A549 (cell line): ENCODE results near the gene RARA. TPM values are rescaled to one million over a fixed set of nuclear protein-coding genes. Genes with fewer than 3 reads are reported as not detected.

Experiments
- BHLHE40 ChIP-seq: IDR thresholded peaks from 2 replicates; pipeline ENCODE4 v1.6.1; 2012; ENCODE audit warnings: low read depth, low read length, inconsistent platforms
- CBX8 ChIP-seq: fragments of 200-600 bp; sonication (generic); IDR thresholded peaks from 2 replicates; pipeline ENCODE4 v1.6.1; 2016
- CHD2 ChIP-seq: fragments of 150-350 bp; IDR thresholded peaks from 2 replicates; pipeline ENCODE4 v1.6.1; 2014; ENCODE audit warnings: low read length; ENCODE audit not compliant: partially characterized antibody
- CHD4 ChIP-seq: fragments of 200-600 bp; sonication (generic); IDR thresholded peaks from 2 replicates; pipeline ENCODE4 v1.6.1; 2016; ENCODE audit warnings: antibody characterized with exemption, mild to moderate bottlenecking, borderline replicate concordance
- EHMT2 ChIP-seq: fragments of 200-600 bp; sonication (generic); IDR thresholded peaks from 2 replicates; pipeline ENCODE4 v1.6.1; 2016; ENCODE audit warnings: antibody characterized with exemption, low read depth, mild to moderate bottlenecking, moderate library complexity
- EP300 ChIP-seq, 2 experiments: fragments of >200 bp; sonication (Bioruptor Twin); formaldehyde crosslinking; IDR thresholded peaks; 2 replicates in 1 of 2; 3 replicates in 1 of 2; pipeline ENCODE4 v1.6.1; 2016 to 2017
- ESRRA ChIP-seq: fragments of 150-350 bp; IDR thresholded peaks from 2 replicates; pipeline ENCODE4 v1.6.1; 2014; ENCODE audit warnings: mild to moderate bottlenecking, low read length, borderline replicate concordance
- FOSB ChIP-seq: fragments of 250-450 bp; sonication (Bioruptor Pico); IDR thresholded peaks from 2 replicates; pipeline ENCODE4 v1.5.0; 2020; ENCODE audit warnings: mild to moderate bottlenecking, moderate library complexity
- FOSL2 ChIP-seq, 2 experiments: fragments of 450-650 bp in 1 of 2; fragments of >200 bp in 1 of 2; sonication (Bioruptor Twin) in 1 of 2; formaldehyde crosslinking; IDR thresholded peaks; 2 replicates each; pipeline versions ENCODE4 v1.5.0 to v1.6.1; 2016 to 2020; ENCODE audit warnings: mild to moderate bottlenecking in 1 of 2, moderate library complexity in 1 of 2
- HDAC2 ChIP-seq: fragments of 200-600 bp; sonication (generic); IDR thresholded peaks from 2 replicates; pipeline ENCODE4 v1.6.1; 2016
- HOXA7 ChIP-seq: fragments of 250-450 bp; sonication (Bioruptor Pico); IDR thresholded peaks from 2 replicates; pipeline ENCODE4 v1.5.0; 2020; ENCODE audit warnings: mild to moderate bottlenecking, moderate library complexity
- HOXB5 ChIP-seq: fragments of 250-450 bp; sonication (Bioruptor Pico); IDR thresholded peaks from 2 replicates; pipeline ENCODE4 v1.5.0; 2020; ENCODE audit warnings: mild to moderate bottlenecking, moderate library complexity
- JUNB ChIP-seq: fragments of >200 bp; sonication (Bioruptor Twin); formaldehyde crosslinking; IDR thresholded peaks from 2 replicates; pipeline ENCODE4 v1.6.1; 2016
- KDM1A ChIP-seq: fragments of 200-600 bp; sonication (generic); IDR thresholded peaks from 2 replicates; pipeline ENCODE4 v1.6.1; 2016; ENCODE audit warnings: low read depth, mild to moderate bottlenecking
- KDM5A ChIP-seq: fragments of 200-600 bp; sonication (generic); IDR thresholded peaks from 2 replicates; pipeline ENCODE4 v1.6.1; 2016; ENCODE audit warnings: antibody characterized with exemption, mild to moderate bottlenecking
- MAFK ChIP-seq: fragments of 450-650 bp; IDR thresholded peaks from 2 replicates; pipeline ENCODE4 v1.6.1; 2014; ENCODE audit not compliant: partially characterized antibody
- MAZ ChIP-seq: fragments of 150-350 bp; IDR thresholded peaks from 2 replicates; pipeline ENCODE4 v1.6.1; 2014; ENCODE audit warnings: antibody characterized with exemption, low read depth, low read length, borderline replicate concordance
- MYC ChIP-seq: IDR thresholded peaks from 2 replicates; pipeline ENCODE4 v1.6.1; 2012; ENCODE audit warnings: mild to moderate bottlenecking, inconsistent platforms, low read length, improper control_type of control experiment, borderline replicate concordance
- NFE2L2 ChIP-seq: fragments of 150-350 bp; conservative IDR thresholded peaks from 2 replicates; pipeline ENCODE4 v1.6.1; 2014; ENCODE audit warnings: low read length
- NR3C1 ChIP-seq: fragments of >200 bp; sonication (Bioruptor Twin); formaldehyde crosslinking; IDR thresholded peaks from 3 replicates; pipeline ENCODE4 v1.6.1; 2017
- PHF8 ChIP-seq: fragments of 200-600 bp; sonication (generic); IDR thresholded peaks from 2 replicates; pipeline ENCODE4 v1.6.1; 2016; ENCODE audit warnings: low read depth, mild to moderate bottlenecking, antibody characterized with exemption, moderate library complexity, borderline replicate concordance
- POLR2A ChIP-seq: IDR thresholded peaks from 2 replicates; pipeline ENCODE4 v1.6.1; 2012; ENCODE audit warnings: mild to moderate bottlenecking, low read length
- RAD21 ChIP-seq, 2 experiments: fragments of >200 bp in 1 of 2; sonication (Bioruptor Twin) in 1 of 2; formaldehyde crosslinking in 1 of 2; IDR thresholded peaks in 1 of 2; conservative IDR thresholded peaks in 1 of 2; 2 replicates in 1 of 2; 3 replicates in 1 of 2; pipeline ENCODE4 v1.6.1; 2012 to 2018; ENCODE audit warnings: inconsistent platforms in 1 of 2
- RARB ChIP-seq: fragments of 250-450 bp; sonication (Bioruptor Pico); IDR thresholded peaks from 2 replicates; pipeline ENCODE4 v1.8.0; 2021; ENCODE audit warnings: mild to moderate bottlenecking, moderate library complexity
- RCOR1 ChIP-seq: fragments of 150-350 bp; IDR thresholded peaks from 2 replicates; pipeline ENCODE4 v1.6.1; 2014; ENCODE audit warnings: antibody characterized with exemption, low read length, low read depth
- RNF2 ChIP-seq: fragments of 200-600 bp; sonication (generic); IDR thresholded peaks from 2 replicates; pipeline ENCODE4 v1.6.1; 2016; ENCODE audit warnings: low read depth, mild to moderate bottlenecking, antibody characterized with exemption, moderate library complexity, borderline replicate concordance
- SREBF2 ChIP-seq: fragments of 450-650 bp; IDR thresholded peaks from 2 replicates; pipeline ENCODE4 v1.6.1; 2014; ENCODE audit warnings: mild to moderate bottlenecking, moderate library complexity
- TFCP2L1 ChIP-seq: fragments of 250-450 bp; sonication (Bioruptor Pico); IDR thresholded peaks from 2 replicates; pipeline ENCODE4 v1.5.0; 2021; ENCODE audit warnings: mild to moderate bottlenecking
- TP53 ChIP-seq: fragments of 250-450 bp; sonication (Bioruptor Pico); IDR thresholded peaks from 2 replicates; pipeline ENCODE4 v1.5.0; 2021; ENCODE audit warnings: mild to moderate bottlenecking, moderate library complexity
- ZFP36 ChIP-seq: fragments of 450-650 bp; IDR thresholded peaks from 2 replicates; pipeline ENCODE4 v1.6.1; 2014; ENCODE audit warnings: borderline replicate concordance; ENCODE audit not compliant: partially characterized antibody
- ZNF302 ChIP-seq: fragments of 250-450 bp; sonication (Bioruptor Pico); IDR thresholded peaks from 2 replicates; pipeline ENCODE4 v1.9.0; 2021; ENCODE audit warnings: inconsistent platforms, mild to moderate bottlenecking, moderate library complexity
- ZSCAN20 ChIP-seq: fragments of 250-450 bp; sonication (Bioruptor Pico); IDR thresholded peaks from 2 replicates; pipeline ENCODE4 v1.8.0; 2022; ENCODE audit warnings: mild to moderate bottlenecking, moderate library complexity
- polyA plus RNA-seq, 4 experiments: library from polyadenylated mRNA; depleted of rRNA in 3 of 4; stranded (reverse); fragments of >200 nt; fragmentation: RNase III in 1 of 4; extraction: RNeasy Plus Mini Kit Qiagen cat#74134 plus additional on column Dnase treatment in 1 of 4; gene quantifications; 2 replicates in 3 of 4; 3 replicates in 1 of 4; pipeline ENCODE4 v1.2.3, GENCODE V29; 2011 to 2017
- TF ChIP-seq, protein P1 (sequence below): IDR thresholded peaks from 2 replicates; pipeline ENCODE4 v1.6.1; 2012; ENCODE audit warnings: low read depth, borderline replicate concordance
- TF ChIP-seq, protein P2 (sequence below): fragments of >200 bp; sonication (Bioruptor Twin); formaldehyde crosslinking; IDR thresholded peaks from 3 replicates; pipeline ENCODE4 v1.6.1; 2016
- TF ChIP-seq, protein P3 (sequence below): fragments of >200 bp; sonication (Bioruptor Twin); formaldehyde crosslinking; IDR thresholded peaks from 2 replicates; pipeline ENCODE4 v1.6.1; 2016
- TF ChIP-seq, protein P4 (sequence below): IDR thresholded peaks from 2 replicates; pipeline ENCODE4 v1.6.1; 2012
- TF ChIP-seq, protein P5 (sequence below): IDR thresholded peaks from 2 replicates; pipeline ENCODE4 v1.6.1; 2012
- TF ChIP-seq, protein P6 (sequence below): fragments of 450-650 bp; IDR thresholded peaks from 2 replicates; pipeline ENCODE4 v1.6.1; 2014; ENCODE audit warnings: antibody characterized with exemption
- TF ChIP-seq, protein P7 (sequence below): fragments of >200 bp; sonication (Bioruptor Twin); formaldehyde crosslinking; IDR thresholded peaks from 3 replicates; pipeline ENCODE4 v1.5.1; 2016

Gene RARA
- polyA plus RNA-seq, 2 of the 4 experiments (the other 2 are of a cell fraction): 8.6 to 17.2 TPM

DNA sequence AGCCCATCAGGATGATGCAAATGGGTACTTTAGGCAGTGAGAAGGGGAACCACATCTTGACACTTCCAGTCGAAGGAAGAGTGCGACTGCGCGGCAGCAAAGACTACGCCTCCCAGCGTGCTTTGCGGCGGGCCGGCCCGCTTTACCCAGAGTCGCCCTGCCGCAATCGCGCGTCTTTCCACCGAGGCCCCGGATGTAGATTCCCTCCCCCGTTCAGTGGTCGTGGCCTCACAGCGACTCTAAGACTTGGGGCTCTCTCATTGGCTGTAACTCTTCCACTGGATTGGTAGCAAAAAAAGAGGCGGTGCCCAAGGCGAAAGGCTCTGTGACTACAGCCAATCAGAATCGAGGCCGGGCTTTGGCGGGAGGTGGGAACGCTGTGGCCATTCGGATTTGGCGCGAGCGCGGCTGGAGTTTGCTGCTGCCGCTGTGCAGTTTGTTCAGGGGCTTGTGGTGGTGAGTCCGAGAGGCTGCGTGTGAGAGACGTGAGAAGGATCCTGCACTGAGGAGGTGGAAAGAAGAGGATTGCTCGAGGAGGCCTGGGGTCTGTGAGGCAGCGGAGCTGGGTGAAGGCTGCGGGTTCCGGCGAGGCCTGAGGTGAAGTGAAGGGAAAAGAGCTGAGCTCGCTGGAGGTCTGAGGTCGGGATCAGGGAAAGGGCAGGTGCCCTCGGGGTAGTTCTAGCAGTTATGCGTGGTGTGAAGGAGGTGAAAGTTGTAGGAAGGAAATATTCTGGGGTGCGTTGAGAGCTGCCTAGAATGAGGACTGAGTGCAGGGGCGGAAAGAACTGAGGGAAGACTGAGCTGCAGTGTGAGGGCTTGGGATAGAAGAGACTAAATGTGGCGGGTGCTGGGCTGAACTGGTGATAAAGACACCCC, 21.2 kb upstream of the RARA start, which contains the start of gene CDC6 (continued):
- TF ChIP-seq RARB (CRISPR knock-in tag): no peak
- 0 out of 2 replicates have a peak, but pooled peaks have one; percentile 8 for TF ChIP-seq NFE2L2
- TF ChIP-seq EP300 (IDR thresholded peaks at IDR 0.05): no peak; a peak in 1 of 5 replicates
- TF ChIP-seq, protein P1, sequence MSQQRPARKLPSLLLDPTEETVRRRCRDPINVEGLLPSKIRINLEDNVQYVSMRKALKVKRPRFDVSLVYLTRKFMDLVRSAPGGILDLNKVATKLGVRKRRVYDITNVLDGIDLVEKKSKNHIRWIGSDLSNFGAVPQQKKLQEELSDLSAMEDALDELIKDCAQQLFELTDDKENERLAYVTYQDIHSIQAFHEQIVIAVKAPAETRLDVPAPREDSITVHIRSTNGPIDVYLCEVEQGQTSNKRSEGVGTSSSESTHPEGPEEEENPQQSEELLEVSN: peak; percentile 94
- peak; percentile 53 for TF ChIP-seq FOSB (CRISPR knock-in tag)
- no peak for TF ChIP-seq MAZ
- no peak for TF ChIP-seq ZFP36
- TF ChIP-seq, protein P2, sequence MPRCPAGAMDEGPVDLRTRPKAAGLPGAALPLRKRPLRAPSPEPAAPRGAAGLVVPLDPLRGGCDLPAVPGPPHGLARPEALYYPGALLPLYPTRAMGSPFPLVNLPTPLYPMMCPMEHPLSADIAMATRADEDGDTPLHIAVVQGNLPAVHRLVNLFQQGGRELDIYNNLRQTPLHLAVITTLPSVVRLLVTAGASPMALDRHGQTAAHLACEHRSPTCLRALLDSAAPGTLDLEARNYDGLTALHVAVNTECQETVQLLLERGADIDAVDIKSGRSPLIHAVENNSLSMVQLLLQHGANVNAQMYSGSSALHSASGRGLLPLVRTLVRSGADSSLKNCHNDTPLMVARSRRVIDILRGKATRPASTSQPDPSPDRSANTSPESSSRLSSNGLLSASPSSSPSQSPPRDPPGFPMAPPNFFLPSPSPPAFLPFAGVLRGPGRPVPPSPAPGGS: no peak
- TF ChIP-seq JUNB: no peak
- no peak for TF ChIP-seq TP53 (CRISPR knock-in tag)
- TF ChIP-seq, protein P3, sequence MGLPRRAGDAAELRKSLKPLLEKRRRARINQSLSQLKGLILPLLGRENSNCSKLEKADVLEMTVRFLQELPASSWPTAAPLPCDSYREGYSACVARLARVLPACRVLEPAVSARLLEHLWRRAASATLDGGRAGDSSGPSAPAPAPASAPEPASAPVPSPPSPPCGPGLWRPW: no peak
- no peak for TF ChIP-seq ZNF302
- TF ChIP-seq NR3C1: no peak
- TF ChIP-seq POLR2A: peak; percentile 77
- no peak for TF ChIP-seq RCOR1
- TF ChIP-seq, protein P4, sequence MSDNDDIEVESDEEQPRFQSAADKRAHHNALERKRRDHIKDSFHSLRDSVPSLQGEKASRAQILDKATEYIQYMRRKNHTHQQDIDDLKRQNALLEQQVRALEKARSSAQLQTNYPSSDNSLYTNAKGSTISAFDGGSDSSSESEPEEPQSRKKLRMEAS: peak; percentile 90
- TF ChIP-seq MYC: no peak
- TF ChIP-seq RAD21 (conservative IDR thresholded peaks at IDR 0.05 in 1 of 2, IDR thresholded peaks at IDR 0.05 in 1 of 2): no peak
- peak; percentile 61; the same call in 1 of the 2 replicates for TF ChIP-seq PHF8
- peak; percentile 1 for TF ChIP-seq MAFK
- no peak for TF ChIP-seq EHMT2
- TF ChIP-seq FOSL2 (IDR thresholded peaks at IDR 0.05): no peak
- TF ChIP-seq FOSL2 (CRISPR knock-in tag; IDR thresholded peaks at IDR 0.05): no peak
- TF ChIP-seq HOXA7 (CRISPR knock-in tag): no peak; the same call in 1 of the 2 replicates
- no peak for TF ChIP-seq CHD2
- no peak for TF ChIP-seq SREBF2
- no peak for TF ChIP-seq ZSCAN20 (CRISPR knock-in tag)
- no peak for TF ChIP-seq CBX8
- TF ChIP-seq ESRRA: no peak
- no peak for TF ChIP-seq CHD4
- peak; percentile 72; the same call in 1 of the 2 replicates for TF ChIP-seq TFCP2L1
- TF ChIP-seq KDM5A: peak; percentile 95
- TF ChIP-seq, protein P5, sequence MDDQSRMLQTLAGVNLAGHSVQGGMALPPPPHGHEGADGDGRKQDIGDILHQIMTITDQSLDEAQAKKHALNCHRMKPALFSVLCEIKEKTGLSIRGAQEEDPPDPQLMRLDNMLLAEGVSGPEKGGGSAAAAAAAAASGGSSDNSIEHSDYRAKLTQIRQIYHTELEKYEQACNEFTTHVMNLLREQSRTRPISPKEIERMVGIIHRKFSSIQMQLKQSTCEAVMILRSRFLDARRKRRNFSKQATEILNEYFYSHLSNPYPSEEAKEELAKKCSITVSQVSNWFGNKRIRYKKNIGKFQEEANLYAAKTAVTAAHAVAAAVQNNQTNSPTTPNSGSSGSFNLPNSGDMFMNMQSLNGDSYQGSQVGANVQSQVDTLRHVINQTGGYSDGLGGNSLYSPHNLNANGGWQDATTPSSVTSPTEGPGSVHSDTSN: no peak
- no peak for TF ChIP-seq BHLHE40
- TF ChIP-seq, protein P6, sequence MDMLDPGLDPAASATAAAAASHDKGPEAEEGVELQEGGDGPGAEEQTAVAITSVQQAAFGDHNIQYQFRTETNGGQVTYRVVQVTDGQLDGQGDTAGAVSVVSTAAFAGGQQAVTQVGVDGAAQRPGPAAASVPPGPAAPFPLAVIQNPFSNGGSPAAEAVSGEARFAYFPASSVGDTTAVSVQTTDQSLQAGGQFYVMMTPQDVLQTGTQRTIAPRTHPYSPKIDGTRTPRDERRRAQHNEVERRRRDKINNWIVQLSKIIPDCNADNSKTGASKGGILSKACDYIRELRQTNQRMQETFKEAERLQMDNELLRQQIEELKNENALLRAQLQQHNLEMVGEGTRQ: peak; percentile 36; the same call in 1 of the 2 replicates
- TF ChIP-seq HDAC2: peak; percentile 97; the same call in 1 of the 2 replicates
- no peak for TF ChIP-seq HOXB5 (CRISPR knock-in tag)
- TF ChIP-seq, protein P7, sequence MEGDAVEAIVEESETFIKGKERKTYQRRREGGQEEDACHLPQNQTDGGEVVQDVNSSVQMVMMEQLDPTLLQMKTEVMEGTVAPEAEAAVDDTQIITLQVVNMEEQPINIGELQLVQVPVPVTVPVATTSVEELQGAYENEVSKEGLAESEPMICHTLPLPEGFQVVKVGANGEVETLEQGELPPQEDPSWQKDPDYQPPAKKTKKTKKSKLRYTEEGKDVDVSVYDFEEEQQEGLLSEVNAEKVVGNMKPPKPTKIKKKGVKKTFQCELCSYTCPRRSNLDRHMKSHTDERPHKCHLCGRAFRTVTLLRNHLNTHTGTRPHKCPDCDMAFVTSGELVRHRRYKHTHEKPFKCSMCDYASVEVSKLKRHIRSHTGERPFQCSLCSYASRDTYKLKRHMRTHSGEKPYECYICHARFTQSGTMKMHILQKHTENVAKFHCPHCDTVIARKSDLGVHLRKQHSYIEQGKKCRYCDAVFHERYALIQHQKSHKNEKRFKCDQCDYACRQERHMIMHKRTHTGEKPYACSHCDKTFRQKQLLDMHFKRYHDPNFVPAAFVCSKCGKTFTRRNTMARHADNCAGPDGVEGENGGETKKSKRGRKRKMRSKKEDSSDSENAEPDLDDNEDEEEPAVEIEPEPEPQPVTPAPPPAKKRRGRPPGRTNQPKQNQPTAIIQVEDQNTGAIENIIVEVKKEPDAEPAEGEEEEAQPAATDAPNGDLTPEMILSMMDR: no peak
- no peak for TF ChIP-seq RNF2
- no peak for TF ChIP-seq KDM1A
